ENCODE results near the gene TMEM128. TPM values are rescaled to one million over a fixed set of nuclear protein-coding genes. Genes with fewer than 3 reads are reported as not detected.

The TMEM128 gene, protein sequence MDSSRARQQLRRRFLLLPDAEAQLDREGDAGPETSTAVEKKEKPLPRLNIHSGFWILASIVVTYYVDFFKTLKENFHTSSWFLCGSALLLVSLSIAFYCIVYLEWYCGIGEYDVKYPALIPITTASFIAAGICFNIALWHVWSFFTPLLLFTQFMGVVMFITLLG
- 23.8 and 24.0 TPM in 2 replicates for total RNA-seq

DNA sequence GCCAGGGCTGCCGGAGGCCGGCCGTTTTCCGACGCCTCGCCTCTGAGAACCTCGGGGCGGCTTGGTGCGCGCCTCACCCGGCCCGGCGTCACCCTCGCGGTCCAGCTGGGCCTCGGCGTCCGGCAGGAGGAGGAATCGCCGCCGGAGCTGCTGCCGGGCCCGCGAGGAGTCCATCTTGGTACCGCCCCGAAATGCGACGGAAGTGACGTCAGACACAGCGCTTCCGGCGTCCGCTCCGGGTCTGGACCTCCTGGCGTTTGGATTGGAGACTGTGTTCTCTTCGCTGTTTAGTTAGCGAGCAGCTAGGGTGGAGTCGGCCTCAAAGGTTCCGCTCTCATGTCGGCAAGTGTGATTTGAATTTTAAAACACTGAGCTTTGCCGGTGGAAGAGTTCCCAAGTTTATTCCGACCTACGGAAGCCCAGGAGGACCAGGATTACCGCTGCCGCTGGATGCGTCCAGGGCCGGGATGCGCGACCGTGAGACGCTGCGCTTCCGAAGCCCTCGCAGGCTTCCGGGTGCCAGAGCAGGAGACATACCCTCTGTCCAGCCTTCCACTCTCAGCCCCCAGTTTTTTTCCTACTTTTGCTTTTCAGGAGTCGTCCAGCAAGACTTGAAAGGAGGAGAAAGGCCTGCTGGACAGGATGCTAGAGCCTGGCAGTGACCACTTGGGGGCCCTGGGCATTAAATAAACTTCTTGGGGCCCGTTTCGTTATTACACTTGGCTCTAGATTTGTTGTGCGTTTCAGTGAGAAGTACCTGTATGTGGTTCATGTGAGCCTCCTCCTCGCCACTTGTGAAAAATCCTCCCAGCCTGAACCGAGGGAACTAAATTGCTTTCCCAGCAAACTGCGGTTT lies at the start of gene TMEM128:
Gene TMEM128, minus strand, starts transcription at position 195 of the 856 bp plus-strand sequence. Its CDS starts 21 bp downstream, at position 174.

DNA sequence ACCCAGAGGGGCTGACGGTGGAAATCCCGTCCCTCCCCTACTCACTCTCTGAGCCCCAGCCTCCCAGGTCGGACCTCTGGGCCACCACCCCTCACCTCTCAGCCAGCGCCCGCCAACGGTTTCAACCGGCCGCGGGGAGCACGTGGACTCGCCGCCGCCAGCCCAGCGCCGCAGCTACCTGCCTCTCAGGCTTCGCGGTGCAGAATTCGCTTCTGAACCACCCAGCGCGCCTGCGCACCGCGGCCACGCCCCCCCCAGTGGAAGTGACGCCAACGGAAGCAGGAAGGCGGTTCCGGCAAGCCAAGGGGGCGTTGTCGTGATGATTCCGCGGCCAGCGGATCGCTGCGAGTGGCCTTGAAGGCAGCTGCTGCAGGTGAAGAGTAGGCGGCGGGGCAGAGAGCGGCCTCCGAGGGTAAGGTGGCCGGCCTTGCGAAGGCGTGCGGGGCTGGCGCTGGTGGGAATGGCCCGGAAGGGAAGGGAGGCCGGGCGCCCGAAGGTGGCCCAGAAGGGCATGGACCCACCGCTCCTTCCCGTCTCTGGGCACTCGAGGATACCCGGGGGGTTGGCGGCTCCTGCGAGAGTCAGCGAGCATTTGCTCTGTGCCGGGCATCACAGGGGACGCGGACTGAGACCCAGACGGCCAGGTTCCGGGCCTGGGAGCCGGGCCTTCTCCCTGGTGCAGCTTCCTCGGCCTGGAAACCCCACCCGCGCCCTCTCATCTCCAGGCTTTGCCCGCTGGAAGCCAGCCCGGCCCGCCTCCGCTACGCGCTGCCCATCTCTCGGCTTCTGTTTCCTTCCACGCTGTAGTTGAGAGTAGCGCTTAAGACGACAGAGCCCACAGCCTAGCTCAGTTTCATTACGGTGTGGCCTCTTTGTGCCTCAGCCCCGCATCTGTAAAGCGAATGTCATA lies 42.2 kb upstream of the TMEM128 start, which contains the start of the genes LYAR and ZBTB49:
Gene LYAR, minus strand, starts transcription at position 214 of the 910 bp plus-strand sequence. CDS start 6,412 bp downstream, outside the sequence.
Gene ZBTB49, plus strand, starts transcription at position 311 of the 910 bp plus-strand sequence. CDS start 9,695 bp downstream, outside the sequence.

DNA sequence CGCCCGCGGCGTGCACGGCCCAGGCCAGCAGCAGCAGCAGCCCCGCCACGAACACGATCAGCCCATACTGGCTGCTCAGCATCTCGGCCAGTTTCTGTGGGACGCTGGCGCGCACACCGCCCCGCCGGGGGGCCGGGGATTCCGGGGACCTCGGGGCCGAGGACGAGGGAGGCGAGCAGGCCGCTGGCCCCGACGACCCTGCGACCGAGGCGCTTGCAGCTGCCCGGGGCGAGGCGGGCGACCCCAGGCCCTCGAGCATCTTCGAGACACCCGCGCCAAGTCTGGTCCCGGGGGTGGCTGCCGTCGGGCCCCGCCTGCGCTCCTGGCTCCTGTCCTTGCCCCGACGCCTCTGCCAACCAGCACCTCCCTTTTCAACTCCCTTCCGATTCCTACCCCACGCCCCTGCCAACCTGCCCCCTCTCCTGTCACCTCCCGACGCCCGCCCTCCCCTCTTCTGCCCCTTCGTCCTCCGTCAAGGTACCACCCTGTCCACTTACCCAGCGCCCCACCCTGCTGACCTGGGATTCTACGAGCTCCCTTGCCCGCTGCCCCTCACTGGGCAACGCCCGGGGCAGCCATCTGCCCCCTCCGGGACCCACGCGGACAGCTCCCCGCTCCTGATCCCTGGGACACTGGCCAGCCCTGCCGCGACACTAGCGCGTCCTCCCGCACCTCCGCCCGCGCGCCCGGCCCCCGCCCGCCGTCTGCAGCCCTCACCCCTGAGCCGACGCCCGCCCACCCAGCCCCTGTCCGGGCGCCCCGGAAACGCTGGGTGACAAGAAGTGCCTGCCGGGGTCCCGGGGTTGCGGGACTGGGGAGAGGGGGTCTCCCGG lies 21.2 kb downstream of the TMEM128 start, which contains the start of gene OTOP1:
Gene OTOP1, minus strand, starts transcription at position 324 of the 833 bp plus-strand sequence. Its CDS starts 65 bp downstream, at position 259.

Other genes with a start within 250 kb of the TMEM128 start
- gene OTOP1, start 21.3 kb downstream of the TMEM128 start, total RNA-seq, result not detected in 2 replicates
- gene LYAR, start 41.9 kb upstream of the TMEM128 start, total RNA-seq, result 8.5 and 28.2 TPM in 2 replicates
- 2.7 and 3.4 TPM in 2 replicates for gene ZBTB49, start 42.0 kb upstream of the TMEM128 start, total RNA-seq
- gene NSG1, start 138.9 kb upstream of the TMEM128 start, total RNA-seq, result 10.4 and 20.3 TPM in 2 replicates

Measured in regular cardiac myocyte (primary cell).